GM18520 (cell line): Measurements from ENCODE around the gene MAP1A.

Experiments used
- ATAC-seq: cut with Tn5 transposase; IDR thresholded peaks from one replicate; pipeline ENCODE4 v1.9.1; 2021; ENCODE audit not compliant: unreplicated experiment

MAP1A gene

DNA sequence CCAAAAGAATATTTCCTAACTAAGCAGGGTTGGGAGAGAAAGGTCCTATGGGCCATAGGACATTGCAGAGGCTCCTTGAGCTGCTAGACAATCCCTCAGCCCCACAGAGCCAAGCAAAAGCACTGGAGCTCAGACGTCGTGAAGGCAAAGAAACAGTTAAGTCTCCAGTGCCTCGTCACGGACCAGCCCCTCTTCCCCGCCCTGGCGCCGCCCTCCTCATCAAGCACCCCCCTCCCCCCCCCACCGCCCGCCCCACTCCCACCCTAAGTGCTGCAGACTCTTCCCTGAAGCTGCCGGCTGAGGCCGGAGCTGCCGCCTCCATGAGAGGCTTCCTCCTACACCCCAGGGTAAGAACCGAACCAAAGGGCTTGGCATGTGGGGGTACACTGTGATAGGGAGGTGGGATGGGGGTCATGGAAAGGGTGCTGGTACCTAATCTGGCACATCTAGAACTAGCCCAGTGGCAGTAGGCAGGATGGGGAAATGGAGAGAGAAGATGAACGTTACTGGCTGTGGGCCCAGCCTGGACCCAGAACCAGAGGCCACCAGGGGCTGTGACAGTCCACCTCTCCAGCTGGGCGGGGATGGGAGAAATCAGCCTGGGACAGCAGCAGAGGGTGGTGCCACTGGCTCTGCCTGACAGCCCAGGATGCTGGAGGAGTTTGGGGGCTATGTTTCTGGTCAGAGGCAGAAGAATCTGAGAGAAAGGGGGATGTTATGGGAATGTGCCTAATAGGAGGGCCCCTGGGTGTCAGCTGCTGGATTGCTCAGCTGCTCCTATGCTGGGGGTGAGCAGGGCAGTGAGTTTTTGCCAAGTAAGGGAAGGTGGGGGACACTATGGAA, at the start of gene MAP1A:
MAP1A (plus strand) TSS at position 255 of the 843 bp plus-strand sequence. CDS start 3,866 bp downstream, outside the sequence.
- no peak for ATAC-seq

DNA sequence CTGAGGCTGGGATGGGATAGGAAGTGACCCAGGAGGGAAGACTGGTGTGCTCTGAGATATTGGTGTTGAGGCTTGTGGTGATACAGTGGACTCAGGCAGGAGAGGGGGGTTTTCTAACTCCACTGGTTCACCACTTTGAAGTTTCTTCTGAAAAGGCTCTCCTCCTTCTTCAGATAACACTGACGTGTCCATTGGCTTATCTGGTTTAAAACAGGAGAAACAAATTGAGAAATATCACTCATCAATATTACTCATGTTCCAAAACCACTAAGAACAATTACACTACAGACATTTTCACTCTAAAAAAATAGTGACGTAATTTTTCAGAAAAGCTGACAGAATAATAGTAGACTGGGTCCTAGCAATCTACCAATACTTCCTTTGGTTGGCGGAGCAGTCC, 47.5 kb upstream of the MAP1A start:
- no peak for ATAC-seq

DNA sequence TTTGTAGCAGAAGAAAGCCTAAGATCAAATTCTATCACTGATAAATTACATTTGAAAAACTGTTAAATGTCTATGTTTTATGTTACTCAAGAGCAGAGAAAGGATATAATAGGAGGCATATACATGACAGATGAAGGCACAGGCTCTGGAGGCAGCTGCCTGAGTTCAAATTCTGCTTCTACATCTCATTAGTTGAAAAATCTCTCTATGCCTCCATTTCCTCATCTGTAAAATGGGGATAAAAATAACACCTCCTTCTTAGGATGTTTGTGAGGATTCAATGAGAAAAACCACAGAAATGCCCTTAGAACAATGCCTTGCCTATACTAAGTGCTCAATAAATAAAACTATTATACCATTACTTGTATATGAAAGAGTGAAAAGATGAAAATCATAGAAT, 45.4 kb upstream of the MAP1A start:
- ATAC-seq = no peak

GRCh38 chr15:43473885-43474284, 43.5 kb upstream of the MAP1A start:
- ATAC-seq = no peak

GRCh38 chr15:43483297-43484128, 33.9 kb upstream of the MAP1A start:
- no peak for ATAC-seq

DNA sequence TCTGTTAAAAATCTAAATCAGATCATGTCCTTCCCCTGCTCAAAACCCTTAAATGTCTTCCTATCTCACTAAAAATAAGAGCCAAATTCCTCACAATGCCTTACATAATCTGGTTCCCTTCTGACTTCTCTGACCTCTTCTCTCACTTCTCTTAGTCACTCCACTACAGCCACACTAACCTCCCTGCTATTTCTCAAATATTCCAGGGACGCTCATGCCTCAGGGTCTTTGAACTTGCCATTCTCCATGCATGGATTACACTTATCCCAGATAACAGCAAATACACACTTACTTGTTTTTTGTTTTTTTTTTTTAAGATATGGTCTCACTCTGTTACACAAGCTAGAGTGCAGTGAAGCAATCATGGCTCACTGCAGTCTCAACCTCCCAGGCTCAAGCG, 33.0 kb upstream of the MAP1A start:
- no peak for ATAC-seq

DNA sequence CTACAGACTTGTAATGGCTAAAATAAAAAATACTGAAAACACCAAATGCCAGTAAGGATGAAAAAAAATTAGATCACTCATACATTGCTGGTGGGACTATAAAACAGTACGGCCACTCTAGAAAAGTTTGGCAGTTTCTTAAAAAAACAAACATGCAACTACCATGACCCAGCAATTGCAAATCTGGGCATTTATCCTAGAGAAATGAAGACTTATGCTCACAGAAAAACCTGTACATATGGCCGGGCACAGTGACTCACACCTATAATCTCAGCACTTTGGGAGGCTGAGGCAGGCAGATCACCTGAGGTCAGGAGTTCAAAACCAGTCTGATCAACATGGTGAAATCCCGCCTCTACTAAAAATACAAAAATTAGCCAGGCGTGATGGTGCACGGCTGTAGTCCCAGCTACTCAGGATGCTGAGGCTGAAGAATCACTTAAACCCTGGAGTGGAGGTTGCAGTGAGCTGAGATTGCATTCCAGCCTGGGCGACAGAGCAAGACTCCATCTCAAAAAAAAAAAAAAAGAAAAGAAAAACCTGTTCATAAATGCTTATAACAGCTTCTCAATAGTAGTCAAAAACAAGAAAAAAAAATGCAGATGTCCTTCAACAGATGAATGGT, 30.0 kb upstream of the MAP1A start:
- no peak for ATAC-seq

DNA sequence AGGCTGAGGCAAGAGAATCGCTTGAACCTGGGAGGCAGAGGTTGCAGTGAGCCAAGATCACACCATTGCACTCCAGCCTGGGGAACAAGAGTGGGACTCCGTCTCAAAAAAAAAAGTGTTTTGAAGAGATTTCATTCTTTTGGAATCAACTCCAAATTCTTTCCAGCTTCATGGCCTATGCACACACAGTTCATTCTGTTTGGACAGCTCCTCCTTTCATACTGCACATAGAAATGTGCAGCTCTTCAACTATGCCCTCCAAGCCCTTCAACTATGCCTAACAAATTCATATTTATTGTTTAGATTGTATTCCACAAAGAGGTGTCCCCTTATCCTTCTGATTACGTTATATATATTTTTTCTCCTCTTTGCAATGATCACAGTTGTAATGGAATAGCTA, 28.6 kb upstream of the MAP1A start:
- no peak for ATAC-seq

GRCh38 chr15:43489191-43489590, 28.2 kb upstream of the MAP1A start:
- no peak for ATAC-seq

DNA sequence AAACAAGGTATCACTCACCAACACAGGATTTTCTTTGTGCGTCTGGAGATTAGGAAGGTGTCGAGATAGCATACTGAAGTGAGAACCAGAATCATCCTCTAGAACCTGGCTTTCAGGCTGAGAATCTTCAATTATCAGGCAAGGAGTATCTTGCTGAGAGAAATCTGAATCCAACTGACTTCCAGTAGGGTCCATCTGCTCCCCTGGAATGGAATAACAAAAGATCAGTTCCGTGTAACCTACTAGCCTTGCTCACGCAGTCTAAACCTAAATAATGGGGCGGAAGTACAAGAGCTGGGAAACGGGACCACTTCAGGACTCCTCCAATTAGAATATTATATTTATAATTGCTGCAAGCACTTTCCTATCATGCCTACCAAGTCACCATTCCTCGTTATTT, 25.1 kb upstream of the MAP1A start:
- no peak for ATAC-seq

DNA sequence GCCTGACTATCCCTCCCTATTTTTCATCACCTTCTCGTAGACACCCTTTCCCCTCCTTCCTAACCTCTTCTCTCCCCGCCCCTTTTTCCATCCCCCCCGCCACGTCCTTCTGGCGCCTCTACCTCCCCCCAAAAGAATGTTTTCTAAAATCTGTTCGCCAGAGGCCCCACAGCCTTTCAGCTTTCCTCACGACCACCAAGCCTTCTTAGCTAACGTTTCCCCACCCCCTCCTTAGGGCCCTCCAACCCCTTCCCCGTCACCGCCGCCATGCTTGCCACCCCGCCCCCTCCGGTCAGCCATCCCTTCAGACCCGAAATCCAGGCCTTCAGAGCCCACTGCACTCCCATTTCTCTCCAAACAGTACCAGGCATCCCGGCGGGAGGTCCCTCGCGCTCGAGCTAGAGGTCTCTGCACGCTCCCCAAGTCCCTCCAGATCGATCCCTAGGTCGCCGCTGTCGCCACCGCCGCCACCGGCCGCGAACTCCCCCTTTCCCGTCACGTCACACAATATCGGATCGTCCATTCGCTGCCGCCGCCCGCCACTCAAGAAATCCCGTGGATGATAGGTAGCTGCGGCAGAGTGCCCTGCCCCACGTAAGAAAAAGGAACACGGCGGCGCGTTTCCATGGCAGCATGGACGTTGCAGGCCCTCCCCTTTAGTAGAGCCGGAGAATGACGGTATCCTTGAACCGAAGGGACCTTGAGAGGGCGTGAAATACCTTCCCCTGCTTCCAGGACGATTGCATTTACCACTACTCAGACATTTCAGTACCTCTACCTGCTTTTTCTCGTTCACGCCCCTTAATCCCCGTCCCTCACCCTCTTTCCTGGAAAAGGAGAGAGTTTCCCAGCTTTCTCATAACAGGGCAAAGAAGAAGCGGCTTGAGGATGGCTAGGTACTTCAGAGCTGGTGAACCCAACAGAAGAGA, 24.5 kb upstream of the MAP1A start, which contains the start of gene TP53BP1:
TP53BP1 (minus strand) TSS at position 484 of the 929 bp plus-strand sequence; CDS start at position 371, 113 bp downstream.
- ATAC-seq = peak; percentile 91

GRCh38 chr15:43493703-43494472, 23.5 kb upstream of the MAP1A start:
- ATAC-seq = no peak

DNA sequence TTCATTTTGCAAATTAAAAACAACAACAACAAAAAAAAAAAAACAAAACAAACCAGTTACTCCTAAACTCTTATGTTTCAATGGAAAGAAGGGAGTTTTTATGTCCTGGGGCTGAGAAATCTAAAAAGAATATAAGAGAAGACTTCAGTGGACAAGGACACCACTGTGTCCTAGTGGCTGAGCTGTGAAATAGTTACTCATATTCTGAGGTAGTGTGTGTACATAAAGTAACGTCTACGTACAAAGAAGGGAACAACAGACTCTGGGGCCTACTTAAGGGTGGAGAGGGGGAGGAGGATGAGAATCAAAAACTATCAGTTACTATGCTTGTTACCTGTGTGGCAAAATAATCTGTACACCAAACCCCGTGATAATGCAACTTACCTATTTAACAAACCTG, 18.4 kb upstream of the MAP1A start:
- ATAC-seq = no peak

DNA sequence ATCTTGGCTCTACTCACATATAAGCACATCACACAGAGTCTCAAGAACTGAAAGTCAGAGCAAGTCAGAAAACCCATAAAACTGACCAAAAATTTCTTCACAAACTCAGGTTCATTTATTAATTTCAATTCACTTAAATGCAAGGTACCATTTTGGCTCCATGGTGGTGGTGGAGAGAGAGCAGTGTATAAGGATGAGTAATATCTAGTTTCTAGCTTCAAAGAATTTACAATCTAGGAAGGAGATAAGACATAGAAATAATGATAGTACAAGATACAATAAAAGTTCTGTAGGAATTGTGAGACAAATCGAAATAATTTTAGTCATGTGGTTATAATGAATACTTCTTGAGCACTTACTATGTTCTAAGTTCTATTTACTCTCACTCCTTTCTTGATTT, 17.8 kb upstream of the MAP1A start:
- no peak for ATAC-seq

GRCh38 chr15:43505738-43506137, 11.7 kb upstream of the MAP1A start:
- ATAC-seq = no peak

GRCh38 chr15:43508421-43508820, 9.0 kb upstream of the MAP1A start:
- ATAC-seq = no peak

GRCh38 chr15:43508991-43509659, 8.3 kb upstream of the MAP1A start:
- ATAC-seq = no peak

DNA sequence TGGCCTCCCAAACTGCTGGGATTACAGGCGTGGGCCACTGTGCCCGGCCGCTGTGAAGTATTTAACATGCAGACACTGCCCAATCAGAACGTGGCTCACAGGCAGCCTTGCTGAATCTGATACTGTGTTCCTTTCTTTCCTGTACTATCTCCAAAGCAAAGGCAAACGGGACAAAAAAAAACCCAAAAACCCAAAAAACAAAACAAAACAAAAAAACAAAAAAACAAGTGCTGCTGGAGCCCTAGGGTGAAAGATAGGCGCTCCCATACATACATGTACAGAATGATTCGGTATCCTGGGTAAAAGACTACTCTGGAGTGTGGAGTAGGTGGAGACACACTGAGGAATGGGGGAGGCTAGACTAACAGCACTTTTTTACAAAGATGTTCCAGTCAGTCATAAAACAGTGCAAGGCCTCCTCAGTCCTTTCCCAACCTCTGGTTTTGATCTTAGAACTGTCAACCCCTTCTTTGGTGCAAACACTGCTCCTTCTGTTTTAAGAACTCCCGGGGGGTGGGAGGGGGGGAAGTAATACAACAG, 7.7 kb upstream of the MAP1A start:
- no peak for ATAC-seq
